GM21381 (cell line): ENCODE data around the gene SLC25A46.
"Not testable (repeated sequence)": the region's sequence is repeated elsewhere in the genome, so short reads cannot be mapped to it uniquely, and the experiment has no call there.

ENCODE experiments used
- ATAC-seq: cut with Tn5 transposase; IDR thresholded peaks from one replicate; pipeline ENCODE4 v1.9.1; 2021; ENCODE audit warnings: mild to moderate bottlenecking, moderate library complexity; ENCODE audit not compliant: unreplicated experiment

The SLC25A46 gene

DNA sequence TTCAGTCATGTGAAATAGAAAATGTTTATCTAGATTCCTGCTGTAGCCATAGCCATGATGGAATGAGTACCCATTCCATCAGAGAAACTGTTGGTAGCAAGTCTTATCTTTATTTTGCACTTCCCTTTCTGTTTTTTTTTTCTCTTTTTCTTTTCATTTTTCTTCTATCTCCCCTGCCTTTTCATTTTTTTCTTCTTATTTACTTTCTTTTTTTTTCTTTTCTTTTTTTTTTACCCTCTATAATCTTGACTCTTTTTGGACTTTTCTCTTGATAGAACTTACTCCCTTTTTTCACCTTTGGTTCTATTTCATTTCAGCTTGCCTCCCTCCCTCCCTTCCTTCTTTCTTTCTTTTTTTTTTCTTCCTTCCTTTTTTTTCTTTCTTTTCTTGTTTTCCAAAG lies 15.4 kb downstream of the SLC25A46 start:
- ATAC-seq, result no peak

- no peak for ATAC-seq
Observed at GRCh38 chr5:110757118-110757729, 18.4 kb downstream of the SLC25A46 start.

GRCh38 chr5:110760158-110760557 lies 21.4 kb downstream of the SLC25A46 start:
- ATAC-seq, result no peak

- no peak for ATAC-seq
Observed at GRCh38 chr5:110768138-110768860, 29.5 kb downstream of the SLC25A46 start.

GRCh38 chr5:110769000-110769681 lies 30.3 kb downstream of the SLC25A46 start:
- no peak for ATAC-seq

DNA sequence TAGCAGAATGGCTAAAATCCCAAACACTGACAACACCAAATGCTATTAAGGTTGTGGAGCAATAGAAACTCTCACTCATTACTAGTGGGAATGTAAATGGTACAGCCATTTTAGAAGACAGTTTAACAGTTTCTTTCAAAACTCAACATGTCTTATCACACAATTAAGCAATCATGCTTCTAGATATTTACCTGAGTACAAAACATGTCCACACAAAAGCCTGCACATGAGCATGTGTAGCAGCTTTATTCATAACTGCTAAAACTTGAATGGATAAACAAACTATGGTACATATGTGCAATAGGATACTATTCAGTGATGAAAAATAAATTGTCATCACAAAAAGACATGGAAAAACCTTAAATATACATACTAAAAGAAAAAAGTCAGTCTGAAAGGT lies 31.5 kb downstream of the SLC25A46 start:
- ATAC-seq, result no peak

DNA sequence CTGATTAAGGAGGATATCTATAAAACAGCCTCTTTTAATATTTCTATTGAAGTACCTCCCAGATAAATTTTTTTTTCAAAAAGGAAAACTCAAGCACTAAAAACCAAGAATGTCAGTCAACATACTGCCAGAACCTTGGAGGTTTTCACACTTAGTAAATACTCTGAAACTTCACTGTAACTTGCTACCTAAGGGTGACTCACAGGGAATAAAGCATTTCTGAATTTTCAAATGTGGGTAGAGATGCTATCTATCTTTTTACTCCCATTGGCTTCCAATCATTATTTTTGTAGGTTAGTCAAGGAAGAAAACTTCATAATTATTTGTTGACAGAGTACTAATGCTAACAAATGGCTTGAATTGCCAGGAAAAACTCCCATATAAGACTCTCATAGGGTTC lies 46.1 kb downstream of the SLC25A46 start:
- ATAC-seq, result no peak

DNA sequence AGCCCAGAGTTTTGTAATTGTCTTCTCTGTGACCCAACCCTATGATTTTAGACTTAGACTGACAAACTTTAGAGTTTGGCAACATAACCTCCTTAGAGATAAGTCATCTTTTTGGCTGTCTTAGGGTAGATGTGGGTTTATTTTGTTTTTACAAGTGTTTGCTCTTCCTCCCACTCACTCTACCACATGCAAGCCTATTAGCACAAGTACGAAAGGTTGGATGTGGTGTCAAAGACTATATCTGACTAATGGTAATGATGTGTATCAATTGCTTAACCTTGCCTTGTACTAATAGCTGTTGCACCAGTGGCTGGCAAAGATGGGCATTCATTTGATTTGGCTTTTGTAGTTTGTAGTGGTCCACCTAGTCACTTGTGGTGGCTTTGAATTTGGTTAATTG lies 46.5 kb downstream of the SLC25A46 start:
- no peak for ATAC-seq

- not testable (repeated sequence) for ATAC-seq
Observed at GRCh38 chr5:110788006-110788405, 49.2 kb downstream of the SLC25A46 start.

GRCh38 chr5:110790673-110791072 lies 51.9 kb downstream of the SLC25A46 start:
- no peak for ATAC-seq

DNA sequence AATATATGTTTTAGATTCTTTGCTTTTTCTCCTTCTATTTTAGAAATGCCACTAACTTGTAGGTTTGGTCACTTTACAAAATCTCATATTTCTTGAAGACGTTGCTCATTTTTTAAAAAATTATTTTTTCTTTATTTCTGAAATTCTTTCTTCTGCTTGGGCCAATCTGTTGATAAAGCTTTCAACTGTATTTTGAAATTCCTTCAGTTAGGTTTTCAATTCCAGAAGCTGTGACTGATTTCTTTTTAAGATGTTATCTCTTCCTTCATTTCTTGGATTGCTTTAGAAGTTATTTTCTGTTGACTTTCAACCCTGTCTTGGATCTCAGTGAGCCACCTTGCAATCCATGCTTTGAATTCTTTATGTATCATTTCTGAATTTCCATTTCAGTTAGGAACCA lies 64.2 kb downstream of the SLC25A46 start:
- ATAC-seq, result no peak

- ATAC-seq, result no peak
Observed at GRCh38 chr5:110803467-110804326, 64.9 kb downstream of the SLC25A46 start.

GRCh38 chr5:110807169-110807568 lies 68.4 kb downstream of the SLC25A46 start:
- ATAC-seq, result no peak

DNA sequence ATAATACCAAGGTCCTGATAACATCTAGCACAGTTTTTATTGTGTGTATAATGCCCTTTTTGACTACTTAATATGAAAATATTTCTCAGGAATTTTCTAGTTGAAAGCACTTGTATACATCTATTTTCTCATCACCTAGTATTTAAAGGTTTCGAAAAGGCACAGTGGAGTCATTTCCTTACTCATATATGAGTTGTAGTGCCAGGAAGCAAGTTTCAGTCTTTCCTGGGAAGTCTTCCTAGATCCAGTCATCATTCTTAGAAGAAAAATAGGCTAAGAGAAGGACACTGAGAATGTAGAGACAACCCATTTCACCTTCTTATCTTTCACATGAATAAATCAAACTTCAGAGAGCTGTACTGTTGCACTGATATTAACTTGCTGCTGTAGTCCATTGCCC lies 70.2 kb downstream of the SLC25A46 start:
- no peak for ATAC-seq
